GM18951 (cell line): ENCODE results near the gene ROBO1.

Experiments
- POLR2A ChIP-seq: IDR thresholded peaks from 4 replicates; pipeline ENCODE4 v1.6.1; 2011; ENCODE audit warnings: mild to moderate bottlenecking; ENCODE audit not compliant: insufficient read length, insufficient read depth; ENCODE audit errors: extremely low read depth
- in situ Hi-C: fragments of 300-500 bp; cut with MboI; formaldehyde crosslinking; loops from one replicate; pipeline ENCODE4 v1.12.0; 2022; ENCODE audit warnings: low sequenced_read_pairs, mixed read lengths, inconsistent platforms; ENCODE audit not compliant: unreplicated experiment

Gene ROBO1

DNA sequence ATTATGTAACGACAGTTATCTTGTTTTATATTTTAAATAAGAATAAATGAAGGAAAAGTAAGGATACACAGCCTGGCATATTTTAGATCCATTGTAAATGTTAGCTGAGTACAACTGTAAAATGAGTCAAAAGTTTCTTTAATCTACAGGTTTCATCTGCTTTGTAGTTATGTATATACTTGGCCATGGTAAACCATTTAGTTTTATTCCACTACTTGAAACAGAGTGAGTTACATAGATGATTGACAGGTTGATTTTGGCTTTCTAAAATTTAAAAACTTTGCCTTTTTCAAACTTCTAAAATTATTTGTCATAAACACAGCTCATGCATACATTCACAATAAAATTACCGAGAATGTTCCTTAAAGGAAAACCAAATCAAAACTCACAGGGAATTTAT is 371.2 kb downstream of the ROBO1 start:
- in situ Hi-C loops: no loop called here
- no peak for TF ChIP-seq POLR2A

DNA sequence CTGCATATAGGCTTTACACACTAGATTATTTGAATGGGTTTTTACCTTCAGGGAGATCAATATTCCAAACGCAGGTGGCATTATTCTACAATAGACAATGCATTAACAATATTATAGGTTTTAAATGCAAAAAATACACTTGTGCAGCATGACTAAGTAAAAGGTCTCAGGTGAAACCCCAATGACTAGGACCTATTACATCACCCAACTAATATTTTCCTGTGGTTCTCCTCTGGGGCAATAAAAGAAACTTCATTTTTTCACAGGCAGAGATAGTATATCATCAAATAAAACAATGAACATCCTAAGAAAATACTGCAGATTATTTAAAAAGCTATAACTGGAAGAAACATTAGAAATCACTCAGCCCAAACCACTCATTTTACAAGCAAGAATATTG is 375.3 kb downstream of the ROBO1 start:
- in situ Hi-C loops: no loop called here
- TF ChIP-seq POLR2A: no peak

DNA sequence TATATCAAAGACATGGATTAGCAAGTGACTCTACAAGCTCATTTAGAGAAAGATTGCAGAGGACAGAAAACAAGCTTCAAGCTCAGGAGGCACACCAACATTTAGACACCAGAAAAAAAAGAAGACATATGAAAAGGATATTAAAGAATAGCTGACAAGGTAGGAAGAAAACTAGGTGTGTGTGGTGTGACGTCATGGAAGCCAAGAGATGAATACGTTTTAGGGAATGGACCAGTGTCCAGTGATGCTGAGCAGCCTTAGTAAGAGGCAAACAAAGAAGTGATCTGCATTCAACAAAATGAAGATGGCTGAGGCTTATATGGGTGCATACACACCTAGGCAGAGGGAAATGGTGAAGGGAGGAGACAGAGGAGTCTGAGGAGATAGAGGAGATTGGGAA is 377.4 kb downstream of the ROBO1 start:
- in situ Hi-C loops: no loop called here
- TF ChIP-seq POLR2A: no peak

DNA sequence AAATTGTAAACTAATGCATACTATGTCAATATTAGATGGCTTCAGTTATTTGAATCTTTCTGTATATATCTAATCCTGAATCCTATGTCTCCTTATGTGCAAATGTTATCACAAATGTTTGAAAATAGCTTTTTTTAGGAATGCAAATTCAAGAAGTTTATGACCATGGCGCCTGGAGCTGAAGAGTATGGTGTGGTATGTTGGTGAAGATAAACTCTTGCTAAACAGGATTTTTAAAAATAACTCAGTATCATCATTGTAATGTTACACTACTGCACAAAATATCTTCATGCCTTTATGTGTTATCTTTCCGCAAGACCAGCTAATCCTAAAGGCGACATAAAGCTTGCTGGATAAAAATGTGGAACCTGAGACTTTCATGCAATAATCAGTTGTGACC is 382.6 kb downstream of the ROBO1 start:
- no peak for TF ChIP-seq POLR2A
- in situ Hi-C loops: no loop called here

DNA sequence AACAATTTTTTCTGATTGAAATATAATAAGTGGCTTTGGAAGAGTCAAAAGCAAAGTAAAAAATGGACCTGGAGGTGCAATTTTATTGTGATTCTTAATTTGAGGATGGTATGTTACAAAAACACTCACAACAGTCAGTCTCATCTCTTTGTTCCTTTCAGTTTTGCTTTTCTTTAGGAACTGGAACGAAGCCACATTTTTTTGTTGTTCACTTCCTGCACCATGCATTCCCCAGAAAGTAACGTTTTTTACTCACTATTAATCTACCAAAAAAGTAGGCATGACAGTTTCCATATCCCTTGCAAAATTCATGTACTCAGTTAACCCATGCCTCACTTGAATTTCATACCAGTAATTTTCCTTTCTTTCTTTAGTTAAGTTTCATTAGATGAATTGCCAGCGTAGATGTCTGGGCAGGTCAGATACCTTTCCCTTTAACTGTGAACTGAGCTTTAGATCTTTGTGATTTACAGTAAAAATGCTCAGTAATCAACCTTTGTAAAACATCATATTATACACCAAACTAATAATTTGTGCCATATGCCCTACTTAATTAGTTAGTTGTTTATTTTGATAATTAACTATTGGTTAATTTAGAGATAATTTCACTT is 384.3 kb downstream of the ROBO1 start:
- in situ Hi-C loops: no loop called here
- no peak for TF ChIP-seq POLR2A

DNA sequence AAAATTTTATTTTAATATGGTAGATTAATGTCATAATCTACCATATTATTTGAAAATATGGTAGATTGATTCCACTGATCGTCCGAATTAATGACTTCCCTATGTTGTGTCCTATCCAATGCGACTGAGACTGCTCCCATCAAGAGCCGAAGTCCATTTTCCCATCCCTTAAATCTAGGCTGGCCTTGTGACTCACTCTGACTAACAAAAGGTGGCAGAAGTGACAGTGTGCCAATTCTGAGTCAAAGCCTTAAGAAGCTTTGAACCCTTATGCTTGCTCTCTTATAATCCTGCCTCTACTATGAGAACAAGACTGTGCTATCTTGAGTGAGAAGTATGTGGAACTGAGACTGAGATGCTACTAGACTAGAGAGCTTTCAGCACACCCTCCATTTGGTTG is 387.2 kb downstream of the ROBO1 start:
- in situ Hi-C loops: no loop called here
- TF ChIP-seq POLR2A: no peak

DNA sequence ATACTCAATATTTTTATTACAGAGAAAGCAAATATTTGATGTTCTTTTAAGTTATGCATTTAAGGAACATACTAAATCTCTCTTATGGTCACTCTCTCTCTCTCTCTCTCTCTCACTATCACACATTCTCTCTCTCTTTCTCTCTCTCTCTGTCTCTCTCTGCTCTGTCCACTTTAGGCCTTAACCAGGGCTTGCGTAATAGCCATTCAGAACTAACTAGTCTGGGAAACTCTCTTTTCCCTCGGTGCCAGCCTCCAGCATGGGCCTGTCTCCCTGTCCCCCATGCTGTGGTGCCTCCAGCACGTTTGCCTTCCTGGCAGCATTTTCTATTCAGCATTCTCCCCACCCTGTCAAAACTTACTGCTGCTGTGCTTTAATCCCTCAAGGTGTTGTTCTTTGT is 389.7 kb downstream of the ROBO1 start:
- no peak for TF ChIP-seq POLR2A
- in situ Hi-C loops: no loop called here

DNA sequence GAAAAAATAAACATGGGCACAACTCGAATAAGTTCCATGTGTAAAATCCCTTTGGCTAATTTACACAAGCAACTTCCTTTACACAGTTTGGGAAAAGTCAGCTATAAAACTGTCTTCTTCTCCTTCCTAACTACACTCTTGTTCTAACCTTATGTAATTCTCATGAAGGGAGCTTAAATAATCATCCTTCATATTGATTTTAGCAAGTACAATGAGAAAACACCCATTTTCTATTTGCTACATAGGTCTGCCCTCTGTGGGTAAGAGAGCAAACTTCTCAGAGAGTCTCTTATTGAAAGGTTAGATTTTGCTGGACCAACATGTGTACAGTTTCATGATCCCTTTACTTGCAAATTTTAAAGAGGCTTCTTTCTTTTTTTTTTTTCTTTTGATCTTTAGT is 398.5 kb downstream of the ROBO1 start:
- no peak for TF ChIP-seq POLR2A
- in situ Hi-C loops: no loop called here

DNA sequence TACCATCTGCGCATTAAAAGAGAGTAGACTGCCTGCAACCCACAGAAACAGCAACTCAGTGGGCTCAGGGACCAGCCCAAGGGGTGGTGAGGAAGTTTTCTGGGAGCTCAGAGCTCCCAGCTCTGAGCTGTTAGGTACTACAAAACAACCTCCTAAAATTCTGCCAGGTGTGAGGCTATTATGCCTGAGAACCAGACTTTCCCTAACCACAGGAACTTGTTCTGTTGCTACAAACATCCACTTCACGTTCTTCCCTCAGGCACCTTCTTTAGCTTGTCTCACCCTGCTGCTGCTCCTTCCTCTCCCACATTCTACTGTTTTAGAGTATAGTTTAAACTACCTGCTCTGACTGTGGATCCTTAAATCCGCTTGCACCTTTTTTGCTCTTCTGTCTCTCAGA is 399.4 kb downstream of the ROBO1 start:
- in situ Hi-C loops: no loop called here
- TF ChIP-seq POLR2A: no peak

DNA sequence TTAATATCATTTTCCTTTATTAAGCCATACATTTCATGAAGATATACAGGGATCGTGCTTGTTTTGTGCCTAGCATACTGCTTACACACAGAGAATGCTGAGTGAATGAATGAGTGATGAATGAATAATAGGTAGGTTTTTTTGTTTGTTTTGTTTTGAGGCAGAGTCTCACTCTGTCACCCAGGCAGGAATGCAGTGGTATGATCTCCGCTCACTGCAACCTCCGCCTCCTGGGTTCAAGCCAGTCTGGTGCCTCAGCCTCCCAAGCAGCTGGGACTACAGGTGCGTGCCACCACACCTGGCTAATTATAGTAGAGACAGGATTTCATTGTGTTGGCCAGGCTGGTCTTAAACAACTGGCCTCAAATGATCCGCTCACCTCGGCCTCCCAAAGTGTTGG is 400.0 kb downstream of the ROBO1 start:
- no peak for TF ChIP-seq POLR2A
- in situ Hi-C loops: no loop called here

DNA sequence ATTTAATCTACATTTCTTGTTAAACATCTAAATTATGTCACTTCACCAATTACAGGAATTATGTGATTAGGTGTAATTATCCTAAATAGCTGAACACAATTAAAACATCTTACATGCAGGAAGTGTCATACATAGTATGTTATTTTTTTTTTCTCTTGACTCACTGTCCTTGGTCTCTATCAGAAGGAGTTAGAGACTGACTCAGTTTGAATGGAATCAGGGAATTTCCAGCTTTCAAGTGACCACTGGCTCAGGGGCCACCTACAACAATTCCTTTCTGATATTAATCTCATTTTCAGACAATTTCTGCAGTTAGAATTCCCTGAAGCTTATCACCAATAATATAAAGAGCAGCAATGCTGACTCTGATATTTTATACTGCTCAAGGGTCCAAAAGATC is 400.7 kb downstream of the ROBO1 start:
- no peak for TF ChIP-seq POLR2A
- in situ Hi-C loops: no loop called here

DNA sequence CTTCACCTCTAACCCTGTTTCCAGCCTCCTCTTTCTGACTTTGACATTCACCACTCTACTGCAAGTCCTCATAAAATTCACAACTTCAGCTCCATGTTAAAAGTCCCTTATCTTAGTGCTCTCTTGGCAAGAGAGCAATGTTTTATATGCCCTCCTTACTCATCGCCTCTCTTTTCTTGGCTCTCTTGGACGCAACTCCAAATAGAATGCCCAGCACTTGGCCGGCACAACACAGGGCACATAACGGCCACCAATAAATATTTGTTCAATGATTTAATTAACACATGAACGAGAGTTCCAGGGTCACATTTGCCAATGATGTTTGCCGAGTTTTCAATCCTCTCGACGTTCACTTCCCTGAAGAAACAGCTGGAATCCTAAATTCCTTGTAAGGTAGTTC is 401.4 kb downstream of the ROBO1 start:
- TF ChIP-seq POLR2A: no peak
- in situ Hi-C loops: no loop called here

DNA sequence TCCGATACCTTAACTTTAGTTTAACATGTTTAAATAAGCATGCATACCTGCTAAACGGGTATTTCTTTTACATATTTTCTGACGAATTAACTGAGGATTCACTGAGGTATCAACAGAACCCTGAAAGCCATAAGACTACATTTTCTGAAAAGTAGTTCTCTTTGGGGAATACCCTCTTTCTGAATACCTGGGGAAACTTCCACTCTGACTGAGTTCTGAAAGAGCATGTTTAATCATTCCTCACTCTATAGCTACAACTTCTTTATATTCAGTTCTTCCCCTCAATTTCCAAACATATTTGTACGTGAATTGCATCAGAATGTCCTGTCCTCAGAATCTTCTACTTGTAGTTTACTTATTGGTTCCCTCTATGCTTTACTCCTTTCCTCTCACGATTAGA is 403.0 kb downstream of the ROBO1 start:
- in situ Hi-C loops: no loop called here
- TF ChIP-seq POLR2A: no peak

DNA sequence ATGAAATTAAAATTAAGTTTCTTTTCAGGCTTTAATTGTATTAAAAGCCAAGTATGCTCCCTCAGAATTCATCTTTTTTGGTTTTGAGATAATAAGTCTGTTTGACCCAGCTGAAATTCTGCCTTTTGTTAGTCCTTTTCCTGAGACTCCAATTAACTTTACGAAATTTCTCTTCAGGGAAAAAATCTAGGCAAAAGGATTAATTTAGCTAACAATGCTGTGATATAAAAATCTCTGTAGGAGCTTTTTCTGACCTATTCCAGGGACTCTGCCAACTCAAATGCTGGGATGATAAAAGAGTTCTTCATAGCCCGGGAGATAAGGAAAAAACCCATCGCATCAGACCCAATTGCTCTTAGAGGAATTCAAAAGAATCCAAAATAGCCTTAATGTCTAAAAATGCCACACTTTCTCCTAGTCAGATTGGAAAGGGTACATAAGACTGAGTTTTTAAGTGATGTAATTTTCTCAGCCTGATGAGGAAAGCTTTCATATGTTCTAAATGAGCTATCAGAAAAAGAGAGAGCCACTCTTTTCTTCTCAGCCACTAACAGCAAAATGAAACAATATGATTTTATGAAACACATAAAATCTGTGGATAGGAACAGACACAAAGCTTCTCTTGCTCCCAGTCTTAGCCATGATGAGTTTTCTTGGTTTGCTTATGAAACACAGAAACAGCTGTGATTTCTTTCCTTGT is 405.1 kb downstream of the ROBO1 start:
- no peak for TF ChIP-seq POLR2A
- in situ Hi-C loops: no loop called here
